Large intestine (tissue), 3 donors: ENCODE data around the gene ATP23. TPM values are rescaled to one million over a fixed set of nuclear protein-coding genes. Genes with fewer than 3 reads are reported as not detected.

Experiments
- DNase-seq, 2 donors: peaks; one replicate each; pipeline versions ENCODE4 v3.0.0 to v3.0.0-alpha.2; 2013
- H3K27ac ChIP-seq: one replicate; pipeline ENCODE4 v1.5.1; 2013; ENCODE audit warnings: low read length
- H3K27me3 ChIP-seq: 2 replicates; pipeline ENCODE4 v1.6.1; 2013; ENCODE audit warnings: low read length; ENCODE audit not compliant: control insufficient read depth, insufficient read depth
- H3K36me3 ChIP-seq: 2 replicates; pipeline ENCODE4 v1.6.1; 2013; ENCODE audit warnings: low read length; ENCODE audit not compliant: control insufficient read depth, insufficient read depth
- H3K4me1 ChIP-seq: one replicate; pipeline ENCODE4 v1.6.1; 2013; ENCODE audit warnings: low read length; ENCODE audit not compliant: control insufficient read depth, insufficient read depth
- H3K4me3 ChIP-seq: one replicate; pipeline ENCODE4 v1.5.1; 2013; ENCODE audit warnings: low read length
- H3K9me3 ChIP-seq: one replicate; pipeline ENCODE4 v1.6.1; 2013; ENCODE audit warnings: mild to moderate bottlenecking, low read depth, low read length, moderate library complexity; ENCODE audit not compliant: control insufficient read depth
- WGBS: methylation state at CpG from one replicate; pipeline ENCODE4 v1.1.5; 2013; ENCODE audit warnings: low lambda C conversion rate; ENCODE audit not compliant: insufficient coverage; 5-methylcytosine and 5-hydroxymethylcytosine counted together
- polyA plus RNA-seq: library from polyadenylated mRNA; unstranded; fragments of 120-200 nt; gene quantifications from one replicate; pipeline ENCODE4 v1.2.1, GENCODE V29; 2013

The ATP23 gene
- polyA plus RNA-seq, 1 donor, result 8.5 TPM

DNA sequence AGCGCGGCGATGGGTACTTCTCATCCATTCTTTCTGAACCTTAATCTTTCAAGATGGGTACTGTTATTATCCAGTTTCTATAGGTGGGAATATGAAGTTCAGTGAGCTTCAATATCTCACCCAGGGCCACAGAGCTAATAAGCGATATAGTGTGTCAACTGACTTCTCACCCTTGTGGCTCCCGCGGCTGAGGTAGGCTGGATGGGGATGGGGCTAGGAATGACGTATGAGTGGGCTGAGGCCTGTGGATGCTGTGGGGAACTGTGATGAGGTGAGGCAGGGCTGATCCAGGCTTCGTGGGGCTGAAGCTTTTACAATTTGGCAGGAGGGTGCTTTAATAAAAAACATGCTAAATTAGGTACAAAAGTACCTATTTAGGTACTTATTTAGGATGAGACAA, 32.9 kb upstream of the ATP23 start:
- Histone ChIP-seq H3K27ac (no peak overlapping the region), H3K36me3 (no peaks in the 10 kb centered on the region), H3K27me3 (no peaks in the 10 kb centered on the region), H3K9me3 (no peaks in the 10 kb centered on the region), H3K4me1 (no peaks in the 10 kb centered on the region), H3K4me3 (no peak overlapping the region)
- DNase-seq, result no peak
- no CpG with 5 or more reads among the region's 8 CpGs for WGBS

DNA sequence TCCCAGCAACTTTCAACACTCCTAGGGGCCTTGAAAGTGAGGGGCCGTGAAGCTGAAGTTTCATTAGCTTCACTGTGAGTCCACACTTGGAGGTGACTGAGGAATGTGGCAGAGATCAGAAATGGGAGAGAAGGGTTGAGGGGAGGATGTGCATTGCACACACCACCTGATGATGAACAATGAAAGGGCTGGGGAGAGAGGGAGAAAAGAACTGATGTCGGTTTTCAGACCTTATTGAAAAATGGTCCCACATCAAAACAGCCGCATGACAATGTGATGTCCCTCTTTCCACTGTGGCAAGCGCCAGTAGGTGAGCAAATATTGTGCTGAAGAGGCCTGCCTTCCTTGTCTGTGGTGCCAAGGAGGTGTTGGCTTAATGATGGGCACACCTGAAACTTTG, 32.3 kb upstream of the ATP23 start:
- Histone ChIP-seq H3K4me3 (no peak overlapping the region), H3K9me3 (no peaks in the 10 kb centered on the region), H3K36me3 (no peaks in the 10 kb centered on the region), H3K27ac (no peak overlapping the region), H3K27me3 (no peaks in the 10 kb centered on the region), H3K4me1 (no peaks in the 10 kb centered on the region)
- DNase-seq, result no peak
- WGBS, result 94% methylated on average over 2 of the region's 4 CpGs

DNA sequence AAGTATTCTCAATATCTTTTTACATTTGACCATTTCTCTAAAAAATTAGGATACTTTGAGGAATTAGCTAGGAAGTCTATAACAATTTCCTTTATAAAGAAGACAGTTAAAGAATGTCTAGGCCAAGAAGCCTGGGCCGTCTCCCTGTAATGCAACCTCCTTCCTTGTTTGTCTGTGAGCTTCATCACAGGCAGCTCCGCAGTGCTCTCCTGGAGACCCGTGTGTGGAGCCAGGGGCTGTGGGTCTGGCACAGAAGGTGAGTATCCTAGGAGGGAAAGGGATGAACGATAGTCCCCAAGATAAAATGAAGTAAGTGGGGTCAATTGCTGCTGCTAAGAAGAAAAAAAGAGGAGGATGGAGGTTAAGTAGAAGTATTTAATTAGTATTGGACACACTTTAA, 31.8 kb upstream of the ATP23 start:
- H3K27me3 ChIP-seq, result peaks cover 2% of the 10 kb centered on the region
- DNase-seq, result no peak
- H3K9me3 ChIP-seq, result no peaks in the 10 kb centered on the region
- WGBS, result 100% methylated on average over 1 of the region's 4 CpGs
- no peaks in the 10 kb centered on the region for H3K36me3 ChIP-seq
- no peak overlapping the region for H3K27ac ChIP-seq
- no peaks in the 10 kb centered on the region for H3K4me1 ChIP-seq
- H3K4me3 ChIP-seq, result no peak overlapping the region

DNA sequence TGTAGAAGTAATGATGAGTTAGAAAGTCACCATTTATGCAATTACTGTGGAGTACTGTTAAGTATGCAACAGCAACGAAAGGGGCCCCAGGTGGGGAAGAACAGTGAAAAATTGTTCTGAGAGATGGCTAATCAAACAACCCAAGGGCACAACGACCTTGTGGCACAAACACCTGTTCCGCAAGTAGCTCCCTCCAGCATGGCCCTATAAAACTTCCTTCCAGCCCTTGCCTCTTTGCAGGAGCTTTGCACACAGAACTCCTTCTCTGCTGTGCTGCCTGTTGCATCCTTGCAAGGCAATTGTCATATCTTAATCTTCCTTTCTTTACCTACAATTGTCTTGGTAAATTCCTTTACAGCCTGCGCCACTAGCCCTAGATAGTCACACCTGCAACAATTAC, 23.2 kb upstream of the ATP23 start:
- no peak overlapping the region for H3K4me3 ChIP-seq
- no peaks in the 10 kb centered on the region for H3K9me3 ChIP-seq
- peaks cover 5% of the 10 kb centered on the region for H3K27me3 ChIP-seq
- WGBS, result 17% methylated on average over 1 of the region's 4 CpGs
- H3K27ac ChIP-seq, result no peak overlapping the region
- no peaks in the 10 kb centered on the region for H3K36me3 ChIP-seq
- no peak for DNase-seq
- no peaks in the 10 kb centered on the region for H3K4me1 ChIP-seq

DNA sequence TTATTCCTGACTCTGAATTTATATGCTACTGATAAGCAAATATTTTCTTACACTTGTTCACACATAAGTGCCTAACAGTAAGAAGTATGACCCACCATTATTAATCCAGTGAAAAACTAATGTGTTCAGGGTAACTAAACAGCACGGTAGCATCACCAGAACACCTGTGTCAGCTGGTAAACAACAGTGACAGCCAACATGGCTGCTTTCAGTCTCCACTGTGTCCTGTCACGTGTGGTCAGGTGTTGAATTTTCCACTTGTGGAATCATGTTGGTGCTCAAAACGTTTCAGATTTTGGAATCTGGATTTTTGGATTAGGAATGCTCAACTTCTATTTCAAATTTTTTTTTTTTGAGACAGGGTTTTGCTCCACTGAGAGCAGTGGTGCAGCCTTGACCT, 14.3 kb upstream of the ATP23 start:
- H3K4me1 ChIP-seq, result no peaks in the 10 kb centered on the region
- H3K27me3 ChIP-seq, result no peaks in the 10 kb centered on the region
- DNase-seq, result no peak
- no peaks in the 10 kb centered on the region for H3K9me3 ChIP-seq
- no peak overlapping the region for H3K4me3 ChIP-seq
- WGBS, result no CpG with 5 or more reads among the region's 3 CpGs
- no peak overlapping the region for H3K27ac ChIP-seq
- no peaks in the 10 kb centered on the region for H3K36me3 ChIP-seq

DNA sequence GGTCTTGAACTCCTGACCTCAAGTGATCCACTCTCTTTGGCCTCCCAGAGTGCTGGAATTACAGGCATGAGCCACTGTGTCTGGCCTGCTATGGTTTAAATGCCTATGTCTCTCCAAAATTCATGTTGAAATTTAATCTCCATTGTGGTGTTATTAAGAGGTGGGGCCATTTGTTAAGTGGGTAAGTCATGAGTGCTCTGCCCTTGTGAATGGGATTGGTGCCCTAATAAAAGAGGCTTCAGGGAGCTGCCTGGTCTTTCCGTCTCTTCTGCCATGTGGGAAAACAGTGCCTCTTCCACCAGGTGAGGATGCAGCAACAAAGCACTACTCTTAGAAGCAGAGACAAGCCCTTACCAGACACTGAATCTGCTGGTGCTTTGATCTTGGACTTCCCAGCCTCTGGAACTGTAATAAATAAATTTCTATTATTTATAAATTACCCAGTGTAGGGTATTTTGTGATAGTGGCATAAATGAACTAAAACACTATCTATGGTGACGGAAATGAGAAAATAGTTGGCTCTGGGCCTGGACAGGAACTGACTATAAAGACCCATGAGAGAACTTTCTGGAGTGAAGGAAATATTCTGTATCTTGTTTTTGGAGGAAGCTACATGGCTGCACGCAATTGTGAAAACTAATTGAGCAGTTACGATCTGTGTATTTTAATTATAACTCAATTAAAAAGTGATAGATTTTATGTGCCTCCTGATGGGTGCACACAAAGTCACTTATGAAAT, 12.1 kb upstream of the ATP23 start:
- H3K9me3 ChIP-seq, result no peaks in the 10 kb centered on the region
- no peak overlapping the region for H3K27ac ChIP-seq
- WGBS, result 100% methylated on average over 1 of the region's 4 CpGs
- no peaks in the 10 kb centered on the region for H3K36me3 ChIP-seq
- H3K4me1 ChIP-seq, result no peaks in the 10 kb centered on the region
- no peaks in the 10 kb centered on the region for H3K27me3 ChIP-seq
- no peak for DNase-seq
- H3K4me3 ChIP-seq, result no peak overlapping the region

DNA sequence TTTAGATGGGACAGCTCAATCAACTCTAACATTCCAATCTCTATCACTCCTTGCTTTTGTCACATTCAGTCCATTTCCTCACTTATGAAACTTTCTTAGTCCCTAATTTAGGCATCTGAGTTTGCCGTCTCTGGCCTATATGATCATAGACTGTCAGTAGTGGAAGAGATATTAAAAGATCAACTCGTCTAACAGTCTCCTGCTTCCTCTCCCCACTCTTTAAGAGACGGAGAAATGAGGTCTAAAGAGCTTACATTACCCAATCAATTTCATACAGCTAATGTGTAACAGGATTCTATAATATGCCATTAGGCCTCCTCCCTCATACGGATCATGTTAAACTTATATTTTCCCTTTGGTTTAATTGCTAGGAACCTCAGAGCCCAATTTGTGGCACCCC, 6.5 kb upstream of the ATP23 start:
- no peak for DNase-seq
- no peaks in the 10 kb centered on the region for H3K9me3 ChIP-seq
- no peaks in the 10 kb centered on the region for H3K36me3 ChIP-seq
- WGBS, result 57% methylated on average over 1 of the region's 4 CpGs
- no peaks in the 10 kb centered on the region for H3K27me3 ChIP-seq
- H3K4me1 ChIP-seq, result no peaks in the 10 kb centered on the region
- no peak overlapping the region for H3K4me3 ChIP-seq
- no peak overlapping the region for H3K27ac ChIP-seq

DNA sequence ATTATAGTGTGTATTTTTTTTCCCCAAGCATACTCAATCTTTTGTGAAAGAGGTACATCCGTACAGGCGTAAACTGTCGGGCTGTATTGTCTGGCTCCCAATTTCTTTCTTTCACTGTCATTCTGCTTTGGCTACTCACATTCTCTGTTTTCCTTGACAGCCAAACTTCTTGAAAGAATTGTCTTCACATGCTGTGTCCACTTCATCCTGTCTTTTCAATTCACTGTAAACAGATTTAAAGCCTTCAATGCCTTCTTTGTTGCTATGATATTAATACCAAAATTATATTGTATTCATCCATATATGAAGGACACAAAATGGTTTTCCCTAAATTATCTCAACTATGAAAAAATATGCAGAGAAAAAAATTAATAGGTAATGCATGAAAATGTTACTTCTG, 6.0 kb upstream of the ATP23 start:
- Histone ChIP-seq H3K27me3 (no peaks in the 10 kb centered on the region), H3K4me3 (peak overlapping the region; percentile 47), H3K27ac (no peak overlapping the region), H3K36me3 (no peaks in the 10 kb centered on the region), H3K4me1 (no peaks in the 10 kb centered on the region), H3K9me3 (no peaks in the 10 kb centered on the region)
- DNase-seq, result no peak
- no CpG with 5 or more reads among the region's 3 CpGs for WGBS

DNA sequence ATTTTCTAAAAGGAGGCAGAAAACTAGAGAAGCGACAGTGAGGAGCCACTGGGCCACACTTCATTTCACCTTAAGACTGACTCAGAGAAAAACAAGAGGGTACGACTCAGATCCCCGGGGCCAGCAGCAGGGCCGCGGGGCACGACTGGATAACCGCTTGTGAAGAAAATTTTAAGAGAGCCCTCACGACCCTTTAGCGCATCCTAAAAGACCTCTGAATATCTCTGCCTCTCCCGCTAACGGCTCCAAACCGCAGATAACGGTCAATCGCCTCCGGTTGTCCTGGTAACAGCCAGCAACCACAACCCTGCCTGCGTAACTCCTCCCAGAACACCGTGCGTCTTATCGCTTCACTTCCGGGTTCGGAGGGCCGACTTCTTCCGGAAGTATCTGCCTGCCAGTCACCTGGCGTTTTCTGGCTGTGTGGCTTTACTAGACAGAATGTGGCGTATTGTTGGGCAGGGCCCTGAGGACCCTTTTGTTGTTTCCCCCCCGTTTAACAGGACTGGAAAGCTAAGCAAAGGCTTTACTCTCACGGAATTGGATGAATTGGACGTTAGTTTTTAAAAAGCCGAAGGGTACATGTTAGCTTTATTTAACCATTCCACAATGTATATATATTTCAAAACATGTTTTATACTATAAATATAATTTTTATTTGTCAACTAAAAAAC, 5.4 kb upstream of the ATP23 start:
- Histone ChIP-seq H3K36me3 (no peaks in the 10 kb centered on the region), H3K4me3 (peak overlapping the region; percentile 47), H3K27me3 (no peaks in the 10 kb centered on the region), H3K9me3 (no peaks in the 10 kb centered on the region), H3K4me1 (peaks cover 5% of the 10 kb centered on the region), H3K27ac (peak overlapping the region; percentile 33)
- peak; percentile 93 to 95 for DNase-seq
- WGBS, result 22% methylated on average over 3 of the region's 29 CpGs

DNA sequence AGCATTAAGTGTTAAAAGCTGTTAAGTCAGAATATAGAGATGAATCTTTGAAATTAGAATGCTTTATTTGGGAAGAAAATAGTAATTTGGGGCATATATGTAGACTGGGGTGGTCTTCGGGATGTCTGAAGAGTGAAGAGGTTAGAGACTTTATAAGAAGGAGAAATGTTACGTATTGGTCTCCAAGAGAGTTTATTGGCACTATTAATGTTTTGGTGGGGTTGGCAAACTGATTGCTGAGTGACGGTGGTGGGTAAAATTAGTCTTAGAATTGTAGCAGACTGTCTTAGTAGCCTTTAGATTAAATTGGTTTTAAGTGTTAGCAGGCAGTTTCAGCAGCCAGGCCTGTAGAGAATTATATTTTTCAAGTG, 4.9 kb upstream of the ATP23 start:
- Histone ChIP-seq H3K27me3 (no peaks in the 10 kb centered on the region), H3K36me3 (no peaks in the 10 kb centered on the region), H3K9me3 (no peaks in the 10 kb centered on the region), H3K4me1 (peaks cover 5% of the 10 kb centered on the region), H3K27ac (peak overlapping the region; percentile 33), H3K4me3 (peak overlapping the region; percentile 47)
- WGBS, result 90% methylated on average over 2 of the region's 3 CpGs
- DNase-seq, result no peak

DNA sequence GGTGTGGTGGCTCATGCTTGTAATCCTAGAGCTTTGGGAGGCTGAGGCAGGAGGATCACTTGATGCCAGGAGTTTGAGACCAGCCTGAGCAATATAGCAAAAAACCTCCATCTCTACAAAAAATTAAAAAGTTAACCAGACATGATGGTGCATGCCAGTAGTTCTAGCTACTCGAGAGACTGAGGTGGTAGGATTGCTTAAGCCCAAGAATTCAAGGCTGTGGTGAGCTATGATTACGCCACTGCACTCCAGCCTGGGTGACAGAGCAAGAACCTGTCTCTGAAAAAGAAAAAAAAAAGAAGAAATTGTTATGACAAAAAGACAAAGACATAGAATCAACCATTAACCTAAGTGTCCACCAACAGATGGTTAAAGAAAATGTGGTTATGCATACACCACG, 2.1 kb upstream of the ATP23 start:
- no peak for DNase-seq
- Histone ChIP-seq H3K9me3 (no peaks in the 10 kb centered on the region), H3K27ac (no peak overlapping the region), H3K27me3 (no peaks in the 10 kb centered on the region), H3K4me1 (peaks cover 12% of the 10 kb centered on the region), H3K4me3 (no peak overlapping the region), H3K36me3 (no peaks in the 10 kb centered on the region)
- WGBS, result no CpG with 5 or more reads among the region's 3 CpGs
